ENCODE measurements around the gene SYNJ2.

Gene SYNJ2

DNA sequence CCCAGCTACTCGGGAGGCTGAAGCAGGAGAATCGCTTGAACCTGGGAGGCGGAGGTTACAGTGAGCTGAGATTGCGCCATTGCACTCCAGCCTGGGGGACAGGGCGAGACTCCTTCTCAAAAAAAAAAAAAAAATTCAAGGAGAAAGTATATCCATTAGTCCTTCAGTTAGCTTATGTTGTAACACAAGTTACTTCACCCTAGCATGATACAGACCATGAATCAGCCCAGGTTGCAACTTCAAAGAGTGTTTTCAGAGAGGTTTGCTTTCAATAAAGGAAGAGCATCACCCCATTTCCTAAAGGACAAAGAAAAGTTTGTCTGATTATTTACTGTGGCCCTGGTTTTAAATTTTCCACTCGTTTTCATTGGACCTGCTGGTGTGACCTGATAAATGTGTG is 113.4 kb downstream of the SYNJ2 start:
- Histone ChIP-seq H3K27me3 (ENCODE audit: control insufficient read depth in 1 of 2, insufficient read depth in 2 of 2, low read length in 2 of 2) (no peaks in the 10 kb centered on the region), H3K36me3 (ENCODE audit: insufficient read depth, low read length) (peaks cover 38% of the 10 kb centered on the region), H3K4me3 (ENCODE audit: low read depth in 1 of 2, low read length in 2 of 2) (no peak overlapping the region), H3K9me3 (ENCODE audit: low read length) (no peaks in the 10 kb centered on the region), H3K9ac (ENCODE audit: low read length) (no peak overlapping the region), H3K4me1 (ENCODE audit: insufficient read depth, low read length) (no peaks in the 10 kb centered on the region), H3K27ac (ENCODE audit: low read depth, low read length) (no peak overlapping the region)

DNA sequence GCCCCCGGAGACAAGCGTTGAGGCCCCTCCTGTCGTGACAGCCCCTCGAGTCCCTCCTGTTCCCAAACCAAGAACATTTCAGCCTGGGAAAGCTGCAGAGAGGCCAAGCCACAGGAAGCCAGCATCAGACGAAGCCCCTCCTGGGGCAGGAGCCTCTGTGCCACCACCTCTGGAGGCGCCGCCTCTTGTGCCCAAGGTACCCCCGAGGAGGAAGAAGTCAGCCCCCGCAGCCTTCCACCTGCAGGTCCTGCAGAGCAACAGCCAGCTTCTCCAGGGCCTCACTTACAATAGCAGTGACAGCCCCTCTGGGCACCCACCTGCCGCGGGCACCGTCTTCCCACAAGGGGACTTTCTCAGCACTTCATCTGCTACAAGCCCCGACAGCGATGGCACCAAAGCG is 114.0 kb downstream of the SYNJ2 start:
- Histone ChIP-seq H3K36me3 (ENCODE audit: insufficient read depth, low read length) (peaks cover 32% of the 10 kb centered on the region), H3K4me3 (ENCODE audit: low read depth in 1 of 2, low read length in 2 of 2) (no peak overlapping the region)

DNA sequence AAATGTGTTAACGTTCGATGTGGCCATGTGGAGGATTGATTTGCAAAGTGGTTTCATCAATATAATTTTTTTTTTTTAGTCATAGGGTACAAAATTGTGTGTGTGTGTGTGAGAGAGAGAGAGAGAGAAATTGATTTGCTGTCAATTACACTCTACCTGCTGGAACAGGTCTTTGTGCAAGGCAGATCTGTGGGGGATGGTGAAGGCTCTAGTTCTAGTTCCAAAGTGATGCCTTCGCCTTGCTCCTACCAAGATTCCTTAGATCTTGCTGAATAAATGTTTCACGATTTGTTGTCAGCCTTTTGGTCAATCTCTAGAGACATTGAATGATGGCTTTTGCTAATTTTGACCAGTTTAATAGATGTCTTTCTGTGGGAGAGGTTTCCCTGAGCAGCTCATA is 121.6 kb downstream of the SYNJ2 start:
- Histone ChIP-seq H3K4me3 (ENCODE audit: low read depth in 1 of 2, low read length in 2 of 2) (no peak overlapping the region), H3K9me3 (ENCODE audit: low read length) (no peaks in the 10 kb centered on the region), H3K4me1 (ENCODE audit: insufficient read depth, low read length) (no peaks in the 10 kb centered on the region), H3K27me3 (ENCODE audit: control insufficient read depth in 1 of 2, insufficient read depth in 2 of 2, low read length in 2 of 2) (no peaks in the 10 kb centered on the region), H3K9ac (ENCODE audit: low read length) (no peak overlapping the region), H3K36me3 (ENCODE audit: insufficient read depth, low read length) (no peaks in the 10 kb centered on the region), H3K27ac (ENCODE audit: low read depth, low read length) (no peak overlapping the region)

More for the DNA sequence above, 114.0 kb downstream of the SYNJ2 start:
- H3K4me1 ChIP-seq (ENCODE audit: insufficient read depth, low read length): no peaks in the 10 kb centered on the region
- H3K27ac ChIP-seq (ENCODE audit: low read depth, low read length): no peak overlapping the region
- no peaks in the 10 kb centered on the region for H3K9me3 ChIP-seq (ENCODE audit: low read length)
- H3K9ac ChIP-seq (ENCODE audit: low read length): no peak overlapping the region
- H3K27me3 ChIP-seq (ENCODE audit: control insufficient read depth in 1 of 2, insufficient read depth in 2 of 2, low read length in 2 of 2): no peaks in the 10 kb centered on the region

GRCh38 chr6:158104696-158105095 is 123.0 kb downstream of the SYNJ2 start:
- no peak overlapping the region for H3K27ac ChIP-seq (ENCODE audit: low read depth, low read length)
- H3K4me3 ChIP-seq (ENCODE audit: low read depth in 1 of 2, low read length in 2 of 2): no peak overlapping the region
- no peaks in the 10 kb centered on the region for H3K9me3 ChIP-seq (ENCODE audit: low read length)
- no peaks in the 10 kb centered on the region for H3K27me3 ChIP-seq (ENCODE audit: control insufficient read depth in 1 of 2, insufficient read depth in 2 of 2, low read length in 2 of 2)
- no peaks in the 10 kb centered on the region for H3K4me1 ChIP-seq (ENCODE audit: insufficient read depth, low read length)
- no peaks in the 10 kb centered on the region for H3K36me3 ChIP-seq (ENCODE audit: insufficient read depth, low read length)
- no peak overlapping the region for H3K9ac ChIP-seq (ENCODE audit: low read length)

- H3K9me3 ChIP-seq (ENCODE audit: low read length): no peaks in the 10 kb centered on the region
- H3K4me1 ChIP-seq (ENCODE audit: insufficient read depth, low read length): no peaks in the 10 kb centered on the region
- no peak overlapping the region for H3K27ac ChIP-seq (ENCODE audit: low read depth, low read length)
- peaks cover 10% of the 10 kb centered on the region for H3K36me3 ChIP-seq (ENCODE audit: insufficient read depth, low read length)
- no peak overlapping the region for H3K4me3 ChIP-seq (ENCODE audit: low read depth in 1 of 2, low read length in 2 of 2)
- no peaks in the 10 kb centered on the region for H3K27me3 ChIP-seq (ENCODE audit: control insufficient read depth in 1 of 2, insufficient read depth in 2 of 2, low read length in 2 of 2)
- H3K9ac ChIP-seq (ENCODE audit: low read length): no peak overlapping the region
Measured at GRCh38 chr6:158109748-158110147, 128.1 kb downstream of the SYNJ2 start.

DNA sequence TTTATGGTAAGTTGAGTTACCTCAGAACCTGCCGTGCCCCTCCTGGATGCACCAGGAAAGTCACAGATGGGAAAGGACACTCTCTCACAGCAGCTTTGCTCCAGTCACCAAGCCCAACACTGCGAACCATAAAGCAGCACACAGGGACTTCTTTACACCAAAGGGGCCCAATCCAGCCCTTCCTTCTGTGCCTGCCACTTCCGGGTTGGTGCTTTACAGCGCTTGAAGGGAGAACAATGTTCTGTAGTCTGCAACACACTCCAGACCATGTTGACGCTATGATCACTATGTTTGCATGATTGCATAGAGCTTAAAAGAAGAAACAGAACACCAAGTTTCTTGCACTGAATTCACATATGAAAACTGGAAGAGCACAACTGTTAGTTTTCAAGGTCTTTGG is 129.3 kb downstream of the SYNJ2 start:
- Histone ChIP-seq H3K27me3 (ENCODE audit: control insufficient read depth in 1 of 2, insufficient read depth in 2 of 2, low read length in 2 of 2) (no peaks in the 10 kb centered on the region), H3K27ac (ENCODE audit: low read depth, low read length) (no peak overlapping the region), H3K4me1 (ENCODE audit: insufficient read depth, low read length) (no peaks in the 10 kb centered on the region), H3K9me3 (ENCODE audit: low read length) (no peaks in the 10 kb centered on the region), H3K9ac (ENCODE audit: low read length) (no peak overlapping the region), H3K36me3 (ENCODE audit: insufficient read depth, low read length) (peaks cover 23% of the 10 kb centered on the region), H3K4me3 (ENCODE audit: low read depth in 1 of 2, low read length in 2 of 2) (no peak overlapping the region)

GRCh38 chr6:158111987-158112386 is 130.3 kb downstream of the SYNJ2 start:
- Histone ChIP-seq H3K27me3 (ENCODE audit: control insufficient read depth in 1 of 2, insufficient read depth in 2 of 2, low read length in 2 of 2) (no peaks in the 10 kb centered on the region), H3K9ac (ENCODE audit: low read length) (no peak overlapping the region), H3K36me3 (ENCODE audit: insufficient read depth, low read length) (peaks cover 28% of the 10 kb centered on the region), H3K4me1 (ENCODE audit: insufficient read depth, low read length) (no peaks in the 10 kb centered on the region), H3K27ac (ENCODE audit: low read depth, low read length) (no peak overlapping the region), H3K4me3 (ENCODE audit: low read depth in 1 of 2, low read length in 2 of 2) (no peak overlapping the region), H3K9me3 (ENCODE audit: low read length) (no peaks in the 10 kb centered on the region)

GRCh38 chr6:158113802-158114201 is 132.1 kb downstream of the SYNJ2 start:
- H3K27ac ChIP-seq (ENCODE audit: low read depth, low read length): no peak overlapping the region
- H3K9ac ChIP-seq (ENCODE audit: low read length): no peak overlapping the region
- H3K36me3 ChIP-seq (ENCODE audit: insufficient read depth, low read length): peaks cover 28% of the 10 kb centered on the region
- H3K9me3 ChIP-seq (ENCODE audit: low read length): no peaks in the 10 kb centered on the region
- no peaks in the 10 kb centered on the region for H3K27me3 ChIP-seq (ENCODE audit: control insufficient read depth in 1 of 2, insufficient read depth in 2 of 2, low read length in 2 of 2)
- H3K4me3 ChIP-seq (ENCODE audit: low read depth in 1 of 2, low read length in 2 of 2): no peak overlapping the region
- H3K4me1 ChIP-seq (ENCODE audit: insufficient read depth, low read length): no peaks in the 10 kb centered on the region

DNA sequence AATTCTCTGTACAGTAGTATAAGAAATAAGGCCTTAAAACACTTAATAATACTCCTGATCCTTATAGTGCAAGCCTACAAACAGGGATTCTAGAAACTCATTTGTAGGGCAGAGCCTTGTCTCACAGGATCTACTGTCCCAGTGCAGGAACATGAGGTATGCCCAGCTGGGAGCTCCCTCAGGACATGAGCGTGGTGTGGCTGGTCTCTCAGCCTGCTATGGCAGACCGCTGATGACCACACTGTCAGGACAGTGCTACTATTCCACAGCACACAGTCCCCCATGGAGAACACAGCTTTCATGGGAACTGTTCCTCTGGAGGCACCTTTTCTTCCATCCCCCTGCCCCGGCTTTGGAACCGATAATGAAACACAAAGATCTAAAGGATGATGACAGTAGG is 133.4 kb downstream of the SYNJ2 start:
- Histone ChIP-seq H3K9me3 (ENCODE audit: low read length) (no peaks in the 10 kb centered on the region), H3K9ac (ENCODE audit: low read length) (no peak overlapping the region), H3K4me3 (ENCODE audit: low read depth in 1 of 2, low read length in 2 of 2) (no peak overlapping the region), H3K27me3 (ENCODE audit: control insufficient read depth in 1 of 2, insufficient read depth in 2 of 2, low read length in 2 of 2) (no peaks in the 10 kb centered on the region), H3K4me1 (ENCODE audit: insufficient read depth, low read length) (no peaks in the 10 kb centered on the region), H3K36me3 (ENCODE audit: insufficient read depth, low read length) (peaks cover 28% of the 10 kb centered on the region), H3K27ac (ENCODE audit: low read depth, low read length) (no peak overlapping the region)

DNA sequence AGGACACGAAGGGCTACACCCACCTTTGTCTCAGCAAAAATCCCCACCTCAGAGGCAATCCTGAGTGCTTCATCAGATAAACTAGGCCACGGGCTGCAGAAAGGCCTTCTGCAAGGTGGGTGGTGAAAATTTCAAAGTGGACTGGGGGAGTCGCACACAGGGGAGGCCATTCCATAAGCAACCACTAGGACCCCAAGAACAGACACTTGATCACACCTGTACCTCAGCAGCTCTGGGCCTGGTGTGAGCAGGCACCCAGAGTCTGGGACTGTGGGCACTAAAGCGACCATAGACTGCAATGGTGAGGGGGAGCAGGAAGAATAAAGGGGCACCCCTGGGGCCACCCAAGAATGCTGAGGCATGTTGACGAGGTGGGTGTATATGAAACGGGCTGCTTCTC is 133.8 kb downstream of the SYNJ2 start:
- Histone ChIP-seq H3K4me3 (ENCODE audit: low read depth in 1 of 2, low read length in 2 of 2) (no peak overlapping the region), H3K9me3 (ENCODE audit: low read length) (no peaks in the 10 kb centered on the region), H3K36me3 (ENCODE audit: insufficient read depth, low read length) (peaks cover 31% of the 10 kb centered on the region), H3K4me1 (ENCODE audit: insufficient read depth, low read length) (no peaks in the 10 kb centered on the region), H3K9ac (ENCODE audit: low read length) (no peak overlapping the region), H3K27ac (ENCODE audit: low read depth, low read length) (no peak overlapping the region), H3K27me3 (ENCODE audit: control insufficient read depth in 1 of 2, insufficient read depth in 2 of 2, low read length in 2 of 2) (no peaks in the 10 kb centered on the region)

DNA sequence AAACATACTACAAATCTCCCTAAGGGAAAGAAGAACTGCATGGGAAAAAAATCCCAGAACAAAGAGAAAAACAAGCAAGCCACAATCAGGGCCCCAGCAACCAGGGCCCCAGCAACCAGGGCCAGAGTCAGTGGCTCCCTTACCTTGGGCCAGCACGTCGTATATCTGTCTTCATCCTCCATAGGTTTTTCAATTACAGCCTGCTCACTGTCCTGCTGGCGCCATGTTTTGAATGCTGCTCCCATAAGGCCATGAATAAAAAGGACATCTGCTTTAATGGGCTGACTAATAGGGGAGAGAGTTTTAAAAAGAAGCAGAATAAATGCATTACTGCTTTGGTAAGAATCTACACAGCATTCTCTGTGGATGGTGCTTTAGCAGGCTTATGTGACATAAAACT is 137.2 kb downstream of the SYNJ2 start:
- H3K4me3 ChIP-seq (ENCODE audit: low read depth in 1 of 2, low read length in 2 of 2): no peak overlapping the region
- peaks cover 23% of the 10 kb centered on the region for H3K36me3 ChIP-seq (ENCODE audit: insufficient read depth, low read length)
- no peaks in the 10 kb centered on the region for H3K27me3 ChIP-seq (ENCODE audit: control insufficient read depth in 1 of 2, insufficient read depth in 2 of 2, low read length in 2 of 2)
- no peaks in the 10 kb centered on the region for H3K9me3 ChIP-seq (ENCODE audit: low read length)
- H3K4me1 ChIP-seq (ENCODE audit: insufficient read depth, low read length): no peaks in the 10 kb centered on the region
- H3K9ac ChIP-seq (ENCODE audit: low read length): no peak overlapping the region
- H3K27ac ChIP-seq (ENCODE audit: low read depth, low read length): no peak overlapping the region

DNA sequence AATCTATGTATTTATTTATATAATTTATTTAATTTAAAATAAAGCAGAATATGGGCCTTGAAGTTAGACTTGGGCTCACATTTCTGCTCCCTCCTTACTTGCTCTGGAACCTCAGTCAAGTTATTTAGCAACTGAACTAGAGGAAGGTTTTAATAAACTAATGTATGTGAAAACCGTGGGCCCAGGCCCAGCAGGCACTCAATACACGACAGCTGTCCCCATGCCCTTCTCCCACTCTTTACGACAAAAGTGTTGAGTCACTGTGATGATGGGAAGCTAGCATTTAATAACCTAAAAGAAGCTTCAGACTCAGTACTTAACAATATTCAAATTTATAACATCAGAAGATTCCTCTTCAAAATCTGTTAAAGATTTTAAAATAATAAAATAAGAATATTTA is 139.7 kb downstream of the SYNJ2 start:
- H3K36me3 ChIP-seq (ENCODE audit: insufficient read depth, low read length): peaks cover 5% of the 10 kb centered on the region
- H3K4me1 ChIP-seq (ENCODE audit: insufficient read depth, low read length): no peaks in the 10 kb centered on the region
- H3K9me3 ChIP-seq (ENCODE audit: low read length): no peaks in the 10 kb centered on the region
- H3K27ac ChIP-seq (ENCODE audit: low read depth, low read length): no peak overlapping the region
- H3K9ac ChIP-seq (ENCODE audit: low read length): no peak overlapping the region
- no peaks in the 10 kb centered on the region for H3K27me3 ChIP-seq (ENCODE audit: control insufficient read depth in 1 of 2, insufficient read depth in 2 of 2, low read length in 2 of 2)
- no peak overlapping the region for H3K4me3 ChIP-seq (ENCODE audit: low read depth in 1 of 2, low read length in 2 of 2)
